Measurements from ENCODE around the gene STAT5A.
"Not testable (repeated sequence)": the region's sequence is repeated elsewhere in the genome, so short reads cannot be mapped to it uniquely, and the experiment has no call there.

The STAT5A gene

DNA sequence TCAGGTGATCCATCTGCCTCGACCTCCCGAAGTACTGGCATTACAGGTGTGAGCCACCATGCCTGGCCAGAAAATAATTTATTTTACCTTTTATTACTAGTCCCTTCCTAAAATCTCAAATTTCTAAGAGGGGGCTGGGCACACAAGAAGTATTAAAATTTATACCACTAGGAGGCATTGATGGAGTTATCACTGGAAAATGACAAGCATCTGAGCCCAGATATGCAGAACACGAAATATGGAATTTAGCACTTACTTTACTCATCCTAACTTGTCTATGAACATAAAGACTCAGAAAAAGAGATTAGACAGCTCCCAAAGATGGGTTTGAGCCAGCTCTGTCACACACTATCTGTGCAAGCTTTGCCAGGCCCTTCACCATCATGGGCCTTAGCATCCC is 46.4 kb downstream of the STAT5A start:
- no peak for DNase-seq (ENCODE audit: low read depth)

DNA sequence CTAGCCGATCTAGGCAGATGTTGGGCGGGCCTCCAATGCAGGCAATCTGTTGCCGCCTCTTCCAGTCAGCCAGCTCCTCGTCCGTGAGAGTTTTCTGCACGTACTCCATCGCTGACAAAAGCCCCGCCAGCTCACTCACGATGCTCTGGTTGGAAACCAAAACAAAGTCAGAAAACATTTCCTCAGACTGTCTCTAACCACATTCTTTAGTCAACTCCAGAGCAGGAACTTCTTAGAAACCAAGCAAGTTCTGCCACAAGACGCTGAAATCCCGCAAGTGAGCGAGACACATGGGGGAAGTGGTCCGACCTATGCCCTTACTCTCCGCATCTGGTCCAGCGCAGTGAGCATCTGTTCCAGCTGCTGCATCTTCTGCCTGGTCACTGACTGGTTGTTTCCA is 49.1 kb downstream of the STAT5A start:
- DNase-seq (ENCODE audit: low read depth), result peak; percentile 26

DNA sequence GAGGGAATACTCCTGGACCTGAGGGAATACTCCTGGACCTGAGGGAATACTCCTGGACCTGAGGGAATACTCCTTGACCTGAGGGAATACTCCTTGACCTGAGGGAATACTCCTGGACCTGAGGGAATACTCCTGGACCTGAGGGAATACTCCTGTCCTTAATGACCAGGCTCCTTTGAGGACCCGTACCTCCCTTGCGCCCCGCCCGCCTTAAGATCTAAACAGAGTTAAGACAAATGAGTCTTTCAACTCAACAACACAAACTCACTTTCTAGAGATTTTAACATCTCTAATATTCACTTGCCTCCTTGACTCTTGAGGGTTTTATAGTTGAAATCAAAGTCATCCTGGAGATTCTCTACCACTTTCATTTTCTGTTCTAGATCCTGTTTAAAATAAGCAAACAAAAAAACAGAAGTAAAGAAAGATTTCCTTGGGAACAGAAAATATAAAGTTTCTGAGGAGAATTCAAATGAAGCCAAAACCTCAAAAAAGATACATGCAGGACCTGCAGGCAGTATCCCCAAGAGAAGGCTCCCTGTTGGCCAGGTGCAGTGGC is 50.2 kb downstream of the STAT5A start:
- no peak for DNase-seq (ENCODE audit: low read depth)

DNA sequence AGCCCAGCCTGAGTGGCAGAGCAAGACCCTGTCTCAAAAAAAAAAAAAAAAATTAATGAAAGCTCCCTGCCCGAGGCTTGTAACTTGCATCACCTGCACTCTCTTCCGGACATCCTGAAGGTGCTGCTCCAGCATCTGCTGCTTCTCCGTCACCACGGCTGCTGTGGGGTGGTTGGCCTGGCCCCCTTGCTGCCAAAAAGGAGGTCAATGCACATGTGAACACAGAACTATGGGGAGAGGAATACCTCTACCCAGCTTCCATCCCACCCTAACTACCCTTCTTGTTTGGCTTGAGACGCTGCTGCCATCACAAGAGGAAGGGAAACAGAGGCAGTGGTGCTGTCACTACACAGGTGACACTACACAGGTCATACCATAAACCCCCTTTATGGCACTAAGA is 50.9 kb downstream of the STAT5A start:
- no peak for DNase-seq (ENCODE audit: low read depth)

DNA sequence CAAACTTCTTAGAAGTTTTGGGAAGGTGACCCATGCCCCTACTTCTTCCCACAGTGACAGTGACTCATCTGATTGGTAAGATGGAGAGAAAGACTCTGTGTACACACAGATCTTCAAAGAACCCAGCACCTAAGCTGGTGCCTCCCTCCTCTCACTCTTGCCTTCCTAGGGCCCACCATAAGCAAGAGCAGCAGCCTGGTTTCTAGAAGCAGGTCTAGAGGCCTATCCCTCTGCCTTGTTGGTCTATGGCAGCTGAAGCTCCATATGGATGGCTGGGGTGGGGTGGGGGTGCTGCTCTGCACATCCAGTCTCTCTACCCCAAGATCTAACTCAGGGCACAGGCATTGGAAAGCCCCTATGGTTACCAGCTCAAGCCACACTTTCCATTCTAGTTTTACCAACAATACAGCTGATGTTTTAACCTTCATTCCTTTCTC is 52.4 kb downstream of the STAT5A start:
- no peak for DNase-seq (ENCODE audit: low read depth)

DNA sequence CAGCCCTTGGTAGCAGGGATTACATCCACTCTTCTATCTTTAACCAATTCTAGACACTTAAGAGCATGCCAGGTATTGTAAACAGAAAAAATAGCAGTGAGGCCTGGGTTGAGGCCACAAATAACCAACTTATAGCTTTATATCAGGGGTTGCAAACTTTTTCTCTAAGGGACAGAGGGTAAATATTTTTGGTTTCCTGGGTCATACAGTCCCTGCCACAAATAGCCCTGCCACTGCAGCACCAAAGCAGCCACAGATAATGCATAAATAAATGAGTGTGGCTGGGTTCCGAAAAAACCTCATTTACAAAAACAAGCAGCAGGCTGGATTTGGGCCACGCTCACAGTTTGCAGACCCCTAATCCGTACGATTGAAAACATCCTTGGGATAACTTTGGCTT is 53.3 kb downstream of the STAT5A start:
- no peak for DNase-seq (ENCODE audit: low read depth)

DNA sequence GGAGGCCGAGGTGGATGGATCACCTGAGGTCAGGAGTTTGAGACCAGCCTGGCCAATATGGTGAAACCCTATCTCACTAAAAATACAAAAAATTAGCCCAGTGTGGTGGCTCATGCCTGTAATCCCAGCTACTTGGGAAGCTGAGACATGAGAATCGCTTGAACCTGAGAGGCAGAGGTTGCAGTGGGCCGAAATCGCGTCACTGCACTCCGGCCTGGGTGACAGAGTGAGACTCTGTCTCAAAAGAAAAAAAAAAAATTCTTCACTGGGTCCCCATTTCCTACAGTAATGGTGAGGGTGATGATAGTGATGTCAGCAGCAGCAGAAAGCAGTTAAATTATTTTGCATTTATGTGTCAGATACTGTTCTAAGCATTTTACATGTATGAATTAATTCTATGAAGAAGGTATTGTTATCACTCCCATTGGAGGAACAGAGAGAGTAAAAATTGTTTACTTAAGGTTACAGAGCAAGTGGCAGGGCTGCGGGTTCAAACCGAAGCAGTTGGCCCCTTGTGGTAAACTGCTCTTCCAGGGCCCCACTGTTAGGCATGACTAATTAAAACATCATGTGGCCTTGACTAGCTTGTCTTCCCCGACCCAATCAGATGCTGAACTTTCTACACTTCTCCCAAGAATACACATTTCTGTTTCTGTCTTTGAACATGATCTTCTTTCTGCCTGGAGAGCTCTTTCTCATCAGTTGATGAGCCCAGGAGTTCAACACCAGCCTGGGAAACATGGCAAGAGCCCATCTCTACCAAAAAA is 54.1 kb downstream of the STAT5A start:
- DNase-seq (ENCODE audit: low read depth), result no peak

DNA sequence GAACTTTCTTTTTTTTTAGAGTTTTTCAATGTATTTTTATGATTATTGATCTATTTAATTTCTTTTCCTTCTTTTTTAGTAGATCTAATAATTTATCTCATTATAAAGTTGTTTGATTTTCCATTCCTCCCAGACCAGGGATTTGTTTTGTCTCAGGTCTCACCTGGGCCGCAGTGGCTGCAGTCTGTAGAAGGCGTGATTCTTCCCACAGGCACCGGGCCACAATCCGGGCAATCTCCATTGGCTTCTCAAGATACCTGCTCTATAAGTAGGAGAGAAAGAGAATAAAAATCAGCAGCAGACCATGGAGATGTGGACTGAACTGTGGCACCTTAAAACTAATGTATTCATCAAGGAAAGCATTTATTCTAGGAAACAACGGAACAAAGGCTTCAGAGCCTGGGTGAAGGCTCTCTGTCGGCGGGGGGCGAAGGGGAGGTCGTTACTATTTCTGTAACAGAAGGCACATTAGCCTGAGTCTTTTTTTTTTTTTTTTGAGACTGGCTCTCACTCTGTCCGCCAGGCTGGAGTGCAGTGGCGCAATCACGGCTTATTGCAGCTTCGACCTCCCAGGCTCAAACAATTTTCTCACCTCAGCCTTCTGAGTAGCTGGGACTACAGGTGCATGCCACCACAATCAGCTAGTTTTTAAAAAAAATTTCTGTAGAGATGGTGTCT is 57.2 kb downstream of the STAT5A start:
- no peak for DNase-seq (ENCODE audit: low read depth)

DNA sequence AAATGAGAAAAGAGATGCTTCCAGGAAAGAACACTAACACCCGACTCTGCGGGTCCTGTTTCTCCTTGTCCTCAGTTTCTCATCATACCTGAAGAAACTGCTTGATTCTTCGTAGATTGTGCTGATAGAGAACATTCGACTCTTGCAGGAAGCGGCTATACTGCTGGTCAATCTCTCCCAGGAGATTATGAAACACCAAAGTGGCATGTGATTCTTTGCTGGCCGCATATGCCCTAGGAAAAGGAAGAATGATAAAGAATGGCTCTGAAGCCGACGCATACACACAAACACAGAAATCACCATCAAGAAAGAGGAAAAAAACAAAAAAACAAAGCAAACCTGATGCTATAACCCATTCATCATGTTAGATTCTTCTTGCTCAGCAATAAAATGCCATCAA is 58.2 kb downstream of the STAT5A start:
- no peak for DNase-seq (ENCODE audit: low read depth)

DNA sequence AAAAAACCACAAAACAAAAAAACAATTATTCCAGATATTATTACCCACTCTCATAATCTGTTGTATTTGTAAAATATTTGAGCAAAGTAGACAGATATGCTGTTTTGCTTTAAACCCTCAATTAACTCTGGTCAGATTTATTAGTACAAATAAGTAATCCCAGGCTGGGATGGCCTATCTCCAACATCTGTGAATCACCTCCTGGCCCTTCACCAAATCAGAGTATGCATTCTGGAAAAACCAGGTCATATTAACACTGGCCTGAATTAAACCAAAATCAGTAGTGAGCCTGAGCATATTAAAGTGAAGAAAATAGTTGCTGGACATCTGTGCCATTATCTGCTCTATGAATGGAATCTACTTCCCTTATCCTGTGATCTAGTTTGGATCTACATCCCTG is 58.9 kb downstream of the STAT5A start:
- DNase-seq (ENCODE audit: low read depth), result no peak

DNA sequence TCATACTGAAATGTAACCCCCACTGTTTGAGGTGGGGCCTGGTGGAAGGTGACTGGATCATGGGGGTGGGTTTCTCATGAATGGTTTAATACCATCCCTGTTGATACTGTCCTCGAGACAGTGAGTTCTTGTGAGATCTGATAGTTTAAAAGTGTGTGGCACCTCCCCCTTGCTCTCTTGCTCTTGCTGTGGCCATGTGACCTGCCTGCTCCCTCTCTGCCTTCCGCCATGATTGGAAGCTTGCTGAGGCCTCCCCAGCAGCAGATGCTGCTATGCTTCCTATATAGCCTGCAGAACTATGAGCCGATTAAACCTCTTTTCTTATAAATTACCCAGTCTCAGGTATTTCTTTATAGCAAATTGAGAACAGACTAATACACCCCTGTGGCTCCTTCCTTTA is 59.3 kb downstream of the STAT5A start:
- no peak for DNase-seq (ENCODE audit: low read depth)

DNA sequence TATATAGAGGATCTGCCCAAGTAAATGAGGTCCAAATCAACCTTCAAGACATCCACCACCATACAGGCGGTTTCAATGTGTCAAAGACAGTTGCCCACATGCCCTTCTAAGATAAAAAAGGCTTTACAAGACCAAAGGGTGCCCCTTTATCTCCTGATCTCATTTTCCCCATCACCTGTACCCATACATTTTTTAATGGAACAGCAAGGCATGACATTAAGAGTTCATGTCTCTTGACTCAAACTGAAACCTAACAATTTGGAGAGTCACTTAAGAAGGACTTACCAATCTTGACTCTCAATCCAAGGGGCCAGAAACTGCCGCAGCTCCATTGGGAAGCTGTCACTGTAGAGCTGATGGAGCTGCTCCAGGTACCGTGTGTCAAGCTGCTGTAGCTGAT is 59.8 kb downstream of the STAT5A start:
- no peak for DNase-seq (ENCODE audit: low read depth)

DNA sequence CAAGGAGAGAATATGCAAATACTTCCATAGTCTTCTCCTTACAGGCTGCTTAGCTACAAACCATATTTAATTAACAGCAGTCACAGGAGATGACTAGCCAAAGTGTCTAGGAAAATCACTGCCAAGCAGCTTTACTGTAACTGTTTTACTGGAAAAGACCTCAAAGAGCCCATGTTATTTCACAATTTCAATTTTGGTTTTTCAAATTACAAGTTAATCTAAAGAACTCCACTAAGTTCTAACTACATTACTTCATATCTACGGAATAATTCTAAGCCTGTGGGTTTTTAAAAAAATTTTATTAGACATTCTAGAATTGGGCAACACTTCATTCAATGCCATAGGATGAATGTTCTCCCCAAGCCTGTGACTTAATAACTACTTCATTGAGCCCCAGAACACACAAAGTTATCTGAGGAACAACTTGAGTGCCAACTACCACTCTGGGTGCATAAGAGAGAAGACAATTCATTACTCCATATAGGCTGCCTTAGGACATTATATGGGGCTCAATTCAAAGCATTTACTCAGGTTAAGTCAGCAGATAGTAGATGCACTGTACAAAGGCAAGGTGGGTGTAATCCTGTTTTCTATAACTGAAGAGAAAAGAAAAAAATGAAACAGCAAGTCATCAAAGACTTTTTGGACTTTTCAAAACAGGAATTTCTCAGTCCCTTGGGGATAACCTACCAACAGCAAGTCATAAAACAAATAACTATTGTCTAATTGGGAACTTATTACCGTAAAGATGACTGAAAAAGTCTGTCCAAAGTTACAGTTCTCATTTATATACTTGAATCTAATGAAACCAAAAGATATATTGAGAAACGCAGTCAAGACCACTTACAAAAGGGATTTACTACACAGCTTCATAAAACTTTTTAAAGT is 66.9 kb downstream of the STAT5A start:
- DNase-seq (ENCODE audit: low read depth), result no peak

DNA sequence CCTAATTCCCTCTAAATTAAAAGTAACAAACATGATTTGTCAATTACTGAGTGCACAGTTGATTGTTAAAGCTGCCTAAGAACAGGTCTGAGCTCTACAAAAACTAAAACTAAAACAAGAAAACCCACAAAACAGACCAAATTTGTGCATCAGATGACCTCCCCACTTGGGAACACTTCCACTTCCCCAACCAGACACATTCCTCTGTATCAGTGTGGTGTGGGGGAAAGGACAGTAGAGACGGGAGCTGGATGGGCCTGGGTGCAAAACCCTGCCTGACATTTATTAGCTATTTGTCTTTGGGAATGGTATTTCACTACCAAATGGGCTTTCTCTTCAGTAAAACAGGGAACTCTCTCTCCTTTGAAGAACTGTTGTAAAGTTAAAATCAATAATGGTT is 70.1 kb downstream of the STAT5A start:
- DNase-seq (ENCODE audit: low read depth), result no peak

DNA sequence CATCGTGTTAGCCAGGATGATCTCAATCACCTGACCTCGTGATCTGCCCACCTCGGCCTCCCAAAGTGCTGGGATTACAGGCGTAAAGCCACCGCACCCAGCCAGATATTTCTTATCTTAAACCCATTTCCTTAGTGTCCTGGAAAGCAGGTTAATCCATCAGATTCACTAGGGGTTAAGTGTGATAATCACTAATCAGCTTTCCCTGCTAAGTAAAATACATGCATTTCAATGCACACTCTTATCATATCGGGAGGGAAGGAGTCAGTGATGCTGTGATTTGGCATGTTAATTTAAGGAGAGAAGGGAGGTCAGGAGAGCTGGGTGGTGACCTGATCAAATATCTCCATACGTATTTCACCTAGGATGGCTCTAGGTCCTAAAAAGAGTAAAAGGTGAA is 70.8 kb downstream of the STAT5A start:
- no peak for DNase-seq (ENCODE audit: low read depth)

DNA sequence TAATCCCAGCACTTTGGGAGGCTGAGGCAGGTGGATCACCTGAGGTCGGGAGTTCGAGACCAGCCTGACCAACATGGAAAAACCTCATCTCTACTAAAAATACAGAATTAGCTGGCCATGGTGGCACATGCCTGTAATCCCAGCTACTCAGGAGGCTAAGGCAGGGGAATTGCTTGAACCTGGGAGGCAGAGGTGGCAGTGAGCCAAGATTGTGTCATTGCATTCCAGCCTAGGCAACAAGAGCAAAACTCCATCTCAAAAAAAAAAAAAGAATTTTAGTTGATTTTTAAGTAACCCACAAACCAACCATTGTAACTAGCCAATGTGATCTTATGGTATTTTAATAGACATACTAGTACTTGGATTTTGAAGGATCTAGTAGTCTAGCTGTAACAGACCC is 72.1 kb downstream of the STAT5A start:
- not testable (repeated sequence) for DNase-seq (ENCODE audit: low read depth)

Measured in stimulated activated CD8-positive, alpha-beta memory T cell treated with anti-CD3 and anti-CD28 coated beads, Interleukin-7, amount 100 ng/mL, for 24 hours (primary cell).